ENCODE measurements around the gene LINS1. TPM values are rescaled to one million over a fixed set of nuclear protein-coding genes. Genes with fewer than 3 reads are reported as not detected.

Gene LINS1
- total RNA-seq, 5 donors from 2014 or later (not counting 1 experiment from before 2014, with no cell fraction given) = 42.9 to 88.1 (median 77.0) TPM

GRCh38 chr15:100531823-100532327 lies 70.1 kb downstream of the LINS1 start:
- no peak overlapping the region for H3K27ac ChIP-seq (ENCODE audit: low read length)
- no peak overlapping the region for H3K4me3 ChIP-seq (ENCODE audit: control insufficient read depth in 1 of 2, extremely low read depth in 1 of 2, low read length in 1 of 2)
- POLR2A ChIA-PET = no interaction called here
- ATAC-seq (replicated peaks in 1 of 4) (no peak), DNase-seq (no peak)
- H3K36me3 Mint-ChIP-seq = peaks cover 2% of the 10 kb centered on the region
- no peaks in the 10 kb centered on the region for H3K4me1 ChIP-seq (ENCODE audit: control insufficient read depth in 1 of 2, extremely low read depth in 1 of 2, insufficient read depth in 2 of 2, low read length in 2 of 2)
- H3K4me3 Mint-ChIP-seq = no peak overlapping the region
- no peaks in the 10 kb centered on the region for H3K9me3 Mint-ChIP-seq
- peaks cover 14 to 30% (median 16%) of the 10 kb centered on the region in 3 donors for H3K4me1 Mint-ChIP-seq
- H3K36me3 ChIP-seq (ENCODE audit: control insufficient read depth in 2 of 2, extremely low read depth in 1 of 2, insufficient read depth in 1 of 2, low read length in 1 of 2) = no peaks in the 10 kb centered on the region
- WGBS (ENCODE audit: insufficient coverage) = 83% methylated on average over 9 of the region's 11 CpGs
- no peak overlapping the region for H3K27ac Mint-ChIP-seq
- CTCF ChIA-PET = no interaction called here
- H3K9me3 ChIP-seq = no peaks in the 10 kb centered on the region
- peaks cover 0 to 5% of the 10 kb centered on the region in 2 donors for H3K27me3 Mint-ChIP-seq
- peaks cover 0 to 2% of the 10 kb centered on the region in 2 experiments for H3K27me3 ChIP-seq (replicated peaks in 1 of 2; ENCODE audit: control insufficient read depth in 2 of 2, extremely low read depth in 1 of 2, insufficient read depth in 2 of 2, low read length in 1 of 2)

- ATAC-seq (replicated peaks in 1 of 4) (no peak), DNase-seq (no peak)
- Mint-ChIP-seq H3K36me3 (no peaks in the 10 kb centered on the region), H3K27me3 (peaks cover 0 to 5% of the 10 kb centered on the region in 2 donors), H3K4me1 (peaks cover 14 to 30% (median 16%) of the 10 kb centered on the region in 3 donors), H3K27ac (no peak overlapping the region), H3K4me3 (no peak overlapping the region), H3K9me3 (no peaks in the 10 kb centered on the region)
- Histone ChIP-seq H3K4me3 (ENCODE audit: control insufficient read depth in 1 of 2, extremely low read depth in 1 of 2, low read length in 1 of 2) (no peak overlapping the region), H3K27me3 (replicated peaks in 1 of 2; ENCODE audit: control insufficient read depth in 2 of 2, extremely low read depth in 1 of 2, insufficient read depth in 2 of 2, low read length in 1 of 2) (peaks cover 0 to 2% of the 10 kb centered on the region in 2 experiments), H3K36me3 (ENCODE audit: control insufficient read depth in 2 of 2, extremely low read depth in 1 of 2, insufficient read depth in 1 of 2, low read length in 1 of 2) (no peaks in the 10 kb centered on the region), H3K4me1 (ENCODE audit: control insufficient read depth in 1 of 2, extremely low read depth in 1 of 2, insufficient read depth in 2 of 2, low read length in 2 of 2) (no peaks in the 10 kb centered on the region), H3K27ac (ENCODE audit: low read length) (no peak overlapping the region), H3K9me3 (no peaks in the 10 kb centered on the region)
- CTCF ChIA-PET = no interaction called here
- POLR2A ChIA-PET = no interaction called here
- no CpG with 5 or more reads among the region's 4 CpGs for WGBS (ENCODE audit: insufficient coverage)
These were observed 70.8 kb downstream of the LINS1 start for GRCh38 chr15:100531204-100531603.

- H3K9me3 ChIP-seq = no peaks in the 10 kb centered on the region
- peaks cover 0 to 5% of the 10 kb centered on the region in 2 donors for H3K27me3 Mint-ChIP-seq
- POLR2A ChIA-PET = no interaction called here
- no peaks in the 10 kb centered on the region for H3K36me3 ChIP-seq (ENCODE audit: control insufficient read depth in 2 of 2, extremely low read depth in 1 of 2, insufficient read depth in 1 of 2, low read length in 1 of 2)
- no peak overlapping the region for H3K4me3 Mint-ChIP-seq
- peaks cover 0 to 2% of the 10 kb centered on the region in 2 experiments for H3K27me3 ChIP-seq (replicated peaks in 1 of 2; ENCODE audit: control insufficient read depth in 2 of 2, extremely low read depth in 1 of 2, insufficient read depth in 2 of 2, low read length in 1 of 2)
- peak overlapping the region in 1 of 2 donors; percentile 56 for H3K27ac Mint-ChIP-seq
- no peak for DNase-seq
- H3K4me1 ChIP-seq (ENCODE audit: control insufficient read depth in 1 of 2, extremely low read depth in 1 of 2, insufficient read depth in 2 of 2, low read length in 2 of 2) = no peaks in the 10 kb centered on the region
- H3K27ac ChIP-seq (ENCODE audit: low read length) = no peak overlapping the region
- CTCF ChIA-PET = interaction anchor here in 1 of 2 donors (1.4 kb wide), 1 partner anchor 179 kb away, joined by 4 read pairs; no protein-coding TSS in a partner anchor
- WGBS (ENCODE audit: insufficient coverage) = no CpG with 5 or more reads among the region's 2 CpGs
- H3K4me1 Mint-ChIP-seq = peaks cover 14 to 30% (median 16%) of the 10 kb centered on the region in 3 donors
- H3K9me3 Mint-ChIP-seq = no peaks in the 10 kb centered on the region
- no peak overlapping the region for H3K4me3 ChIP-seq (ENCODE audit: control insufficient read depth in 1 of 2, extremely low read depth in 1 of 2, low read length in 1 of 2)
- ATAC-seq (replicated peaks in 1 of 4) = peak in 1 of 4 experiments; percentile 61
- peaks cover 3% of the 10 kb centered on the region for H3K36me3 Mint-ChIP-seq
These were observed 72.4 kb downstream of the LINS1 start for GRCh38 chr15:100529556-100529955.

DNA sequence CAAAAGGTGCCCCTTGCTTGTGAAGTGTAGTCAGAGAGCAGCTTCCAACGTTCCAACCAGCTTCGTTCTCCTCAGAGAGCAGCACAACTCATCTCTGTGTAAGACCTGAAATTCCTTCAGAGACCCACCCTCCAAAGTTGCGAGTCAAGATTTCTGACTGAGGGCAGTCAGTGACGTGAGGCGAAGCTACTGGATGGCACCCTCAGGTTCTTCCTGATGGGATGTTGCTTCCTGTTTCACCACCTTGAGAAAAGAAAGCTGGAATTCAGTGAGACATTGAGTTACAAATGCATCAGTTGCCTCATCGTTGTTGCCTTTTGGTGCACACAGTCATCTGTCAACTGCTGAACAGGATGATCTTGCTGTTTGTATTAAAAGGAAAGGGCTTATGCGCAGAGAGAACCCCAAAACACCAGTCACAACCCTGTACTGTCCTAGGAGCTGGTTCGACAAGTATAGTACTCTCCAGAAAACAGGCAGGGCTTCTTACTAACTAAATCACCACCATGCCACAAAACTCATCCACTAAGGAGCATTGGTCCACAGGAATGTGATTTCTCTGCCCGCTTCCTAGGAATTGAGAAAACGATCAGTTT lies 73.1 kb downstream of the LINS1 start, which contains the start of gene CERS3:
CERS3 (minus strand) TSS at position 118 of the 596 bp plus-strand sequence. CDS start 27,101 bp downstream, outside the sequence.
- Mint-ChIP-seq H3K27ac (peak within 1 kb of the TSS in 1 of 2 donors; percentile 56), H3K9me3 (no peaks in the 10 kb centered on the region), H3K4me3 (no peak within 1 kb of the TSS), H3K27me3 (peaks cover 0 to 5% of the 10 kb centered on the region in 2 donors), H3K4me1 (peaks cover 14 to 30% (median 16%) of the 10 kb centered on the region in 3 donors), H3K36me3 (peaks cover 3% of the 10 kb centered on the region)
- peaks cover 0 to 2% of the 10 kb centered on the region in 2 experiments for H3K27me3 ChIP-seq (replicated peaks in 1 of 2; ENCODE audit: control insufficient read depth in 2 of 2, extremely low read depth in 1 of 2, insufficient read depth in 2 of 2, low read length in 1 of 2)
- ChIA-PET POLR2A (no interaction called here), CTCF (interaction anchor here in 1 of 2 donors (1.4 kb wide), 1 partner anchor 179 kb away, joined by 4 read pairs; no protein-coding TSS in a partner anchor)
- no peak for DNase-seq
- no peaks in the 10 kb centered on the region for H3K9me3 ChIP-seq
- H3K4me3 ChIP-seq (ENCODE audit: control insufficient read depth in 1 of 2, extremely low read depth in 1 of 2, low read length in 1 of 2) = no peak within 1 kb of the TSS
- H3K36me3 ChIP-seq (ENCODE audit: control insufficient read depth in 2 of 2, extremely low read depth in 1 of 2, insufficient read depth in 1 of 2, low read length in 1 of 2) = no peaks in the 10 kb centered on the region
- WGBS (ENCODE audit: insufficient coverage) = 94% methylated on average over 4 of the region's 10 CpGs
- no peak for ATAC-seq (replicated peaks in 1 of 4)
- no peak within 1 kb of the TSS for H3K27ac ChIP-seq (ENCODE audit: low read length)
- no peaks in the 10 kb centered on the region for H3K4me1 ChIP-seq (ENCODE audit: control insufficient read depth in 1 of 2, extremely low read depth in 1 of 2, insufficient read depth in 2 of 2, low read length in 2 of 2)

DNA sequence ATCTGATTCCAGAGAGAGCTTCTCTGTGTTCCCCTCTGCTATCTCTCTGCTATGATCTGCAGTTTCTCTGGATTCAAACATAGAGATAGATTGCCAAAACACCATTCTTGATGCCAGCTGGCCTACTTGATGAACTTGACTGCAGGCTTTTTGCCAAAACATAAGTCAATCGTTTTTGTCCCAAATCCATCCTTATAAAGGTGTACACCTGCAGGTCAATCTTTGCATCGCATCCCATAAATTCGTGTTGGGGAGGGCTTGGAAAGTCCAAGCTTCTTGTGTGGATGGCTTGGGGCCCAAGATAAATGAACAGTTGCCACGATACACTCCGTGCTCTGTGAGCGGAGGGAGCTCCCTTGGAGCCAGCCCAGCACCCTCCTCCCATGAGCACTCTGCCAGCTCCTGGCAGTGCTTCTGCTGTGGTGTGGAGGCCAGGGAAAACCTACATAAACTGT lies 75.9 kb downstream of the LINS1 start:
- CTCF ChIA-PET = interaction anchor here in 1 of 2 donors (0.6 kb wide), 1 partner anchor 13 kb away, joined by 4 read pairs; no protein-coding TSS in a partner anchor
- Mint-ChIP-seq H3K36me3 (peaks cover 3% of the 10 kb centered on the region), H3K27ac (no peak overlapping the region), H3K4me1 (peaks cover 17 to 31% (median 23%) of the 10 kb centered on the region in 3 donors), H3K9me3 (no peaks in the 10 kb centered on the region), H3K4me3 (no peak overlapping the region), H3K27me3 (no peaks in the 10 kb centered on the region)
- Histone ChIP-seq H3K36me3 (ENCODE audit: control insufficient read depth in 2 of 2, extremely low read depth in 1 of 2, insufficient read depth in 1 of 2, low read length in 1 of 2) (no peaks in the 10 kb centered on the region), H3K4me1 (ENCODE audit: control insufficient read depth in 1 of 2, extremely low read depth in 1 of 2, insufficient read depth in 2 of 2, low read length in 2 of 2) (peaks cover 3 to 4% of the 10 kb centered on the region in 2 experiments), H3K27me3 (replicated peaks in 1 of 2; ENCODE audit: control insufficient read depth in 2 of 2, extremely low read depth in 1 of 2, insufficient read depth in 2 of 2, low read length in 1 of 2) (no peaks in the 10 kb centered on the region), H3K4me3 (ENCODE audit: control insufficient read depth in 1 of 2, extremely low read depth in 1 of 2, low read length in 1 of 2) (no peak overlapping the region), H3K9me3 (no peaks in the 10 kb centered on the region), H3K27ac (ENCODE audit: low read length) (no peak overlapping the region)
- POLR2A ChIA-PET = no interaction called here
- 80% methylated on average over 3 of the region's 6 CpGs for WGBS (ENCODE audit: insufficient coverage)
- ATAC-seq (replicated peaks in 1 of 4) (no peak), DNase-seq (no peak)

GRCh38 chr15:100525436-100525835 lies 76.5 kb downstream of the LINS1 start:
- Mint-ChIP-seq H3K4me1 (peaks cover 24 to 32% (median 28%) of the 10 kb centered on the region in 3 donors), H3K27ac (no peak overlapping the region), H3K4me3 (no peak overlapping the region), H3K36me3 (peaks cover 3% of the 10 kb centered on the region), H3K27me3 (no peaks in the 10 kb centered on the region), H3K9me3 (no peaks in the 10 kb centered on the region)
- CTCF ChIA-PET = no interaction called here
- DNase-seq (no peak), ATAC-seq (replicated peaks in 1 of 4) (no peak)
- WGBS (ENCODE audit: insufficient coverage) = no CpG with 5 or more reads among the region's 1 CpG
- no peaks in the 10 kb centered on the region for H3K27me3 ChIP-seq (replicated peaks in 1 of 2; ENCODE audit: control insufficient read depth in 2 of 2, extremely low read depth in 1 of 2, insufficient read depth in 2 of 2, low read length in 1 of 2)
- H3K9me3 ChIP-seq = no peaks in the 10 kb centered on the region
- POLR2A ChIA-PET = no interaction called here
- no peak overlapping the region for H3K27ac ChIP-seq (ENCODE audit: low read length)
- peaks cover 8 to 10% of the 10 kb centered on the region in 2 experiments for H3K4me1 ChIP-seq (ENCODE audit: control insufficient read depth in 1 of 2, extremely low read depth in 1 of 2, insufficient read depth in 2 of 2, low read length in 2 of 2)
- H3K36me3 ChIP-seq (ENCODE audit: control insufficient read depth in 2 of 2, extremely low read depth in 1 of 2, insufficient read depth in 1 of 2, low read length in 1 of 2) = no peaks in the 10 kb centered on the region
- H3K4me3 ChIP-seq (ENCODE audit: control insufficient read depth in 1 of 2, extremely low read depth in 1 of 2, low read length in 1 of 2) = no peak overlapping the region
